Glutamatergic neuron (in vitro differentiated cells): ENCODE data around the gene XRCC3. TPM values are rescaled to one million over a fixed set of nuclear protein-coding genes. Genes with fewer than 3 reads are reported as not detected.

Experiments
- DNase-seq: peaks from one replicate; pipeline ENCODE4 v3.0.0; 2022
- H3K27ac Mint-ChIP-seq: one replicate; pipeline ENCODE4 v1.8.0; 2020; ENCODE audit warnings: mild to moderate bottlenecking, mixed read lengths, inconsistent platforms; ENCODE audit not compliant: unreplicated experiment
- H3K27me3 Mint-ChIP-seq: one replicate; pipeline ENCODE4 v1.8.0; 2020; ENCODE audit warnings: mild to moderate bottlenecking, moderate library complexity, mixed read lengths, inconsistent platforms; ENCODE audit not compliant: unreplicated experiment
- H3K36me3 Mint-ChIP-seq: one replicate; pipeline ENCODE4 v1.8.0; 2020; ENCODE audit warnings: mild to moderate bottlenecking, mixed read lengths, inconsistent platforms; ENCODE audit not compliant: unreplicated experiment
- H3K4me1 Mint-ChIP-seq: one replicate; pipeline ENCODE4 v1.8.0; 2020; ENCODE audit warnings: mild to moderate bottlenecking, low read depth, mixed read lengths, inconsistent platforms; ENCODE audit not compliant: unreplicated experiment
- H3K4me3 Mint-ChIP-seq: one replicate; pipeline ENCODE4 v1.8.0; 2020; ENCODE audit warnings: mild to moderate bottlenecking, mixed read lengths, inconsistent platforms; ENCODE audit not compliant: unreplicated experiment
- H3K9me3 Mint-ChIP-seq: one replicate; pipeline ENCODE4 v1.8.0; 2020; ENCODE audit warnings: mild to moderate bottlenecking, moderate library complexity, mixed read lengths, inconsistent platforms; ENCODE audit not compliant: unreplicated experiment
- CTCF ChIP-seq: fragments of 200-600 bp; sonication (generic); IDR thresholded peaks from one replicate; pipeline ENCODE4 v1.5.0; 2021; ENCODE audit not compliant: partially characterized antibody, unreplicated experiment
- total RNA-seq: library from RNA; stranded (reverse); fragmentation: NEBNext Ultra II Directional; extraction: Animal tissue kit (Norgen Biotek cat#: 25700); gene quantifications from one replicate; pipeline ENCODE4 v1.2.1, GENCODE V29; 2021; ENCODE audit not compliant: unreplicated experiment

XRCC3 gene
- total RNA-seq, 1 donor from 2014 or later, result 4.5 TPM

GRCh38 chr14:103711516-103712431 is 3.5 kb downstream of the XRCC3 start:
- peaks cover 44% of the 10 kb centered on the region for H3K9me3 Mint-ChIP-seq
- TF ChIP-seq CTCF, result no peak
- peaks cover 23% of the 10 kb centered on the region for H3K4me1 Mint-ChIP-seq
- H3K27ac Mint-ChIP-seq, result peak overlapping the region; percentile 73
- DNase-seq, result no peak
- H3K27me3 Mint-ChIP-seq, result peaks cover 41% of the 10 kb centered on the region
- H3K4me3 Mint-ChIP-seq, result no peak overlapping the region
- peaks cover 1% of the 10 kb centered on the region for H3K36me3 Mint-ChIP-seq

- Mint-ChIP-seq H3K27ac (peak overlapping the region; percentile 73), H3K9me3 (peaks cover 44% of the 10 kb centered on the region), H3K27me3 (peaks cover 41% of the 10 kb centered on the region), H3K4me1 (peaks cover 25% of the 10 kb centered on the region), H3K36me3 (no peaks in the 10 kb centered on the region), H3K4me3 (peak overlapping the region; percentile 15)
- DNase-seq, result no peak
- no peak for TF ChIP-seq CTCF
Measured at GRCh38 chr14:103710771-103711377, 4.4 kb downstream of the XRCC3 start.

GRCh38 chr14:103709814-103710213 is 5.4 kb downstream of the XRCC3 start:
- Mint-ChIP-seq H3K9me3 (peaks cover 44% of the 10 kb centered on the region), H3K36me3 (no peaks in the 10 kb centered on the region), H3K4me3 (peak overlapping the region; percentile 49), H3K4me1 (peaks cover 27% of the 10 kb centered on the region), H3K27ac (peak overlapping the region; percentile 75), H3K27me3 (peaks cover 41% of the 10 kb centered on the region)
- no peak for TF ChIP-seq CTCF
- no peak for DNase-seq

- no peaks in the 10 kb centered on the region for H3K36me3 Mint-ChIP-seq
Measured at GRCh38 chr14:103708750-103709187, 6.5 kb downstream of the XRCC3 start.

More at GRCh38 chr14:103708750-103709187, 6.5 kb downstream of the XRCC3 start:
- H3K4me3 Mint-ChIP-seq, result peak overlapping the region; percentile 65
- H3K4me1 Mint-ChIP-seq, result peaks cover 30% of the 10 kb centered on the region
- peak overlapping the region; percentile 86 for H3K27ac Mint-ChIP-seq
- H3K27me3 Mint-ChIP-seq, result peaks cover 42% of the 10 kb centered on the region
- TF ChIP-seq CTCF, result no peak
- peaks cover 42% of the 10 kb centered on the region for H3K9me3 Mint-ChIP-seq
- no peak for DNase-seq
